GM21381 (cell line): ENCODE measurements around the gene OR2Y1.
"Not testable (repeated sequence)": the region's sequence is repeated elsewhere in the genome, so short reads cannot be mapped to it uniquely, and the experiment has no call there.

Source experiments
- ATAC-seq: cut with Tn5 transposase; IDR thresholded peaks from one replicate; pipeline ENCODE4 v1.9.1; 2021; ENCODE audit warnings: mild to moderate bottlenecking, moderate library complexity; ENCODE audit not compliant: unreplicated experiment

The OR2Y1 gene, protein sequence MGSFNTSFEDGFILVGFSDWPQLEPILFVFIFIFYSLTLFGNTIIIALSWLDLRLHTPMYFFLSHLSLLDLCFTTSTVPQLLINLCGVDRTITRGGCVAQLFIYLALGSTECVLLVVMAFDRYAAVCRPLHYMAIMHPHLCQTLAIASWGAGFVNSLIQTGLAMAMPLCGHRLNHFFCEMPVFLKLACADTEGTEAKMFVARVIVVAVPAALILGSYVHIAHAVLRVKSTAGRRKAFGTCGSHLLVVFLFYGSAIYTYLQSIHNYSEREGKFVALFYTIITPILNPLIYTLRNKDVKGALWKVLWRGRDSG

DNA sequence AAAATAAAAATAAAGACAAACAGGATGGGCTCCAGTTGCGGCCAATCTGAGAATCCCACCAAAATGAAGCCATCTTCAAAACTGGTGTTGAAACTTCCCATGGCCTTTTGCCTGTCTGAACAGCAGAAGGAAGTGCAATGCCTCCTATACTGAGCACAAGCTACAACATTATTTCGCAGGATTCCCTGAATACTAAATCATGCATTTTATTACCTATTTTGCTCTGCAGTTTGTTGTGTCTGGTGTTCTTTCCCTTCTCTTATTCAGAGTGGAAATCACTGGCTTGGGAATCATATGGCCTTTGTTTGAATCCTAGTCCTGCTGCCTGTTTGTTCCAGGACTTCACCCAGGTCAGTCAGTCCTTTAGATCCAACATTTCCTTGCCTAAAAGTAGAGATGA lies at the start of gene OR2Y1:
OR2Y1 (minus strand) TSS at position 101 of the 400 bp plus-strand sequence; CDS start at position 101, 0 bp downstream.
- no peak for ATAC-seq

DNA sequence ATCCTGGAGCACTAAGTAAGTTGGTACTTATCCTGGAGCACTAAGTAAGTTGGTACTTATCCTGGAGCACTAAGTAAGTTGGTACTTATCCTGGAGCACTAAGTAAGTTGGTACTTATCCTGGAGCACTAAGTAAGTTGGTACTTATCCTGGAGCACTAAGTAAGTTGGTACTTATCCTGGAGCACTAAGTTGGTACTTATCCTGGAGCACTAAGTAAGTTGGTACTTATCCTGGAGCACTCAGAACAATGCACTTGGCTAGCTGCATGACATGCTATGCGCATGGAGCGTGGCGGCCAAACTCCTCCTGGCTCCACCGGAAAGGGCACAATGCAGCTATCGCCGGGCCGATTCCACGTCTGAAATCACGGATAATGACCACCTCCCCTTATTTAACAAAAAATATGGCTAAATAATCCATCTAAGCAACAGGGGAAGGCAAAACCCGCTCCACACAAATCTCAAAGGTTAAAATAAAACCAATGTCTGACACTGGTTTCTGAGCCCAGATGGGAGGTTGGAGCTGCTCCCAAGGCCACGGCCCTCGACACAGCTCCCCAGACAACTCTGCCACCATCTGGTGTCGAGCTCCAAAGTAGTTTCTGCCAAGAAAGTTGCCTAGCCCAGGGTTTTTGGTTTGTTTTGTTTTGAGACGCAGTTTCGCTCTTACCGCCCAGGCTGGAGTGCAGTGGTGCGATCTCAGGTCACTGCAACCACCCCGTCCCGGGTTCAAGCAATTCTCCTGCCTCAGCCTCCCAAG lies 49.0 kb upstream of the OR2Y1 start:
- ATAC-seq, result not testable (repeated sequence)

DNA sequence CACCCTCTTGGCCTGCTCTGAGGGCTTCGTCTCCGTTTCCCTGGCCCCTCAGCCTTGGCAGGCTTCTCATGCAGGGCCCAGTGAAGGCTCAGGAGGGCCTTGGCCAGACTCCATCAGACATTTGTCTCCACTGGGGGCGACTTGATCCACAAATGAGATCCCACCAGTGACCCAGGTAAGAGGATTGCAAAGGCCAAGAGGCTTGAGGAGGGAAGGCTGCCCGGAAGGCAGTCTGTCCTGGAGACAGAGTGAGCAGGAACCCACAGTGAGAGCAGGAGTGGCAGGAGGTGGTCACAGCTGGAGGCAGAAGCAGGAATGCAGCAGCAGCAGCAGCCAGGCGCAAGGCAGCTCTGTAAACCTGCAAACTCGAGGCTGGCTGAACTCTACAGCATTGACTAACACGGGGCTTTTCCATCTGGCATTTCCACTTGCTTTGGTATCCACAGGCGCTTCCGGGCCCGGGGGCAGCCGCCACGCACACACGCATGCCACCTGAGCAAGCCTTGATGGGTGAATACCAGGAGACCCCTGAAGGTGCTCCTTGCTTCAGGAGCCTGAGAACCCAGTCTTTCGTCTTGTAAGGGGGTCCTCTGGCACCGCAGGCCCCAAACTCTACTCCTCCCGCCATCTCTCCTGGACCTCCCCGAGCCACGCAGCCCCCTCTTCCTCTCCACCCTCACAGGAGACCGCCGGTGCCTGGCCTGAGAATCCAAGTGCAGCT lies 48.0 kb upstream of the OR2Y1 start:
- ATAC-seq, result no peak

DNA sequence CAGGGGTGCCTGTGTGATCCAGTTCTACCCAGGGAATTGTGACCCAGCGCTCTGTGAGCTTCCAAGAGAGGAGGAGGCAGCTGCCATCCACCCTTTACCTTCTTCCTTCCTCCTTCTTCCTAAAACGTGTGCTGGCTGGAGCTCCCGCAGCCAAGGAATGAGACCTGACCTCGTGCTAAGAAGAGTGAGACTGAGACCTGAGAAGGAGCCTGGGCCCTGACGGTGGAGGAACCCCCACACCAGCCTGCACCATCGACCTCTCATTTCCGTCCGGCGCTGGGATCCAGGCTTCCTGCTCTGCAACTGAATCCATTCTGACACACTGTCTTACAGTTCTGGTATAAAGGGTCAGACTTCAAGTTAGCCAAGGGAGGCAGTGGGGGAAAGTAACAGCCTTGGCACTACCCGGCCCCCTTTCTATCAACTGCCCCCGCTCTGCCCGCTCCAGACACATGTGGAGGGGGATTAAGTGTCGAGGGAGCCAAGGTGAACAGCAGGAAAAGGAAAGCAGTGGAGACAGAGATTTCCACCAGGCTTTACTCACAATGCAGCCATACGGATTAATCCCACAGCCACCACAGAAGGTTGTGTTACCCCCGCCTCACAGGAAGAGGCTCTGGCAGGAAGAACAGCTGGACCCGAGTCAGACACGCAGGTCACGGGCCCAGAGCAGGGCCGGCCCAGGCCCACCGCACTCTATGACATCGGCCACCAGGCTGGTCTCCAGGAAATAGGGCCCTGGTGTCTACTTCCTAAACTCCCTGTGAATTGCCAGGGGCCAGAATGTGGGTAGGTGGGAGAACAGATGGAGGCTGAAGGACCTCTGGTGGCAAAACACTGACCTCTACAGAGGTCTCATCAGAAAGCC lies 46.9 kb upstream of the OR2Y1 start:
- no peak for ATAC-seq

DNA sequence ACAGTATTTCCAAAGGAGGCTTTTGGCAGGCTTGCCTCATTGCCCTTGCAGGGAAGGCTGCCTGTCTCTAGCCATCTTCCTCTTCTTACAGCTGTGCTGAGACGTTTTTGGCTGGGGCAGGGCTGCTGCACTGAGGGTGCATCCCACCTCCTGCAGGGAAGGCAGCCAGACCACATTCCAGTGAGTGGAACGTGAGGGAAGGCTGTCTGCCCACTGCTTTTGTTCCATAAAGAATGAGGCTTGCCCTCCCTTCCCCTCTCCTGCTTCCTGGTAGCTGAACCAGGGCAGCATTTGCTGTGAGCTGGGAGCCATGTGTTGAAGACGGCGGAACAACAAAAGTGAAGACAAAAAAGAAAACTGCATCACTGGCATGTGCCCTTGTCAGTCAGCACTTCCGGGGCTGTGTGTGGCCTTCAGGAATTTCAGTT lies 46.0 kb upstream of the OR2Y1 start:
- no peak for ATAC-seq

DNA sequence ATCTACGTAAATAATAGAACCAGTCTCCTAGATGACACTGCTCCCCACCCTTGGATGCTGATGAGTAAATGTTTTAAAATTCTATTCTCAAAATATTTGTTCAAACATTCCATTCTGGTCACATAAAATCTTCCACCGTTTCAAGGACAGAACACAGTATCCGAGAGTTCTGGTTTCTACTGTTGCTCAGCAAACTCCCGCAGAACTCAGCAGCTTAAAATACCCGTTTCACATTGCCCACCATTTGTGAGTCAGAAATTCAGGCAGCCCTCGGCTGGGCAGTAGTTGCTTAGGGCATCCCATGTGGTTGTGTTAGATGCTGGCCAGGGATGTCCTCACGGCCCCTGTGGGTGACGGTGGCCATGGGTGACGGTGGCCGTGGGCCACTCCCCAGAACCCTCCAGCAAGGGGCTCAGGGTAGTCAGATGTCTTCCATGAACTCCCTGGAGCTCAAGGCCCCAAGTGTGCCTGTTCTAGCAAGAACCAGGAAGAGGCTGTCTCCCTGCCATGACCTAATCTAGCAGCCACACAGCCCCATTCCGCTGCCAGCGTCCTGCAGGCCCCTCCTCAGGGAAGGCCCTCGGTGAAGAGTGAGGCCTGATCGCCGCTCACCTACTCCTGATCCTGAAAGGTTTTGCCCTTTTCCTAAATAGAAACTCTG lies 45.4 kb upstream of the OR2Y1 start:
- no peak for ATAC-seq

DNA sequence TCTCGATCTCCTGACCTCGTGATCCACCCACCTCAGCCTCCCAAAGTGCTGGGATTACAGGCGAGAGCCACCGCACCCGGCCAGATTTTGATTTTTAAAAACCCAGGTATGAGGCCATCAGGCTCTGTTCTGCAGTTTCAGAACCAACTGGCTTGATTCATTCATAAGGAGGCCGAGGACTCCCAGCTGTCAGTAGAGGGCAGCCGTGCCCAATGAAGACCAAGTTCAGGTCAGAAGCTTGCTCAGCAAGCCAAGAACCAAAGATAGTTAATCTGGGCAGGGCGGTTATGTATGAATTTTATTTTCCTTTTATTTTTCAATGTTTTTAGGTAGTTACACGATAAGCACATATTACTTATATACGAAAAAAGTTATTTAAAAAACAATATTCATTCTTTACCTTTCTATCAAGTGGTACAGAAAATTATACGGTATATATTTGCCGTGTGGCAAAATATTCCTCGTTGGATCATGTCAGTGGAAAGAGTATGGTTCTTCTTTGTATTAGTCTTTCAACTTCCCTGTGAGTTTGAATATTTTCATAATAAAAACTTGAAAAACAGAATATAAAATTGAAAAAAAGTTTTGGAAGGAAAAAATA lies 44.7 kb upstream of the OR2Y1 start:
- ATAC-seq, result peak; percentile 74

DNA sequence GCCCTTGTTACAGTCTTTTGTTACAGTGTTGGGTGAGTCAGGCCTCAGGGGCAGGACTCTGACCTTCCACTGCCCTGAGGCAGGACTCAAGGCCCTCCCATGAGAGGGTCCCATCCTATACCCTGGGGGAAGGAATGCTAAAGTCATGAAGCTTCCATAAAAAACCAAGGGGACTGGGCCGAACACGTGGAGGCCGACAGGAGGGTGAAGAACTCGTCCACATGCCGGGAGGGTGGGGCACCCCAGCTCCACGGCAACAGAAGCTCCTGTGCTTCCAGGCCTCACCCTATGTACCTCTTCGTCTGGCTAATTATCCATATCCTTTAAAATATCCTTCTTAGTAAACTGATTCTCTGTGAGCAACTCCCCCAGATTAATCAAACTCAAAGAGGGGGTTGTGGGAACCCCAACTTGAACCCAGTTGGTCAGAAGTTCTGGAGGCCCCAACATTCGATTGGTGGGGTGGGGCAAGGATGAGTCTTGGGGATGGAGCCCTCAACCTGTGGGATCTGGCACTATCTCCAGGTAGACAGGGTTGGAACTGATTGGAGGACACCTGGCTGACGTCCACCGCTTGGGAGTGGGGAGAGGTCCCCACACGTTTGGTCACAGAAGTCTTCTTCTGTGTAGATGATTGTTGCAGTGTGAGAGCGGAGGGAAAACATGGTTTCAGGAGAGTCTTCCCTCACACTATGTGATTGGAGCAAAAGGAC lies 43.6 kb upstream of the OR2Y1 start:
- ATAC-seq, result no peak

DNA sequence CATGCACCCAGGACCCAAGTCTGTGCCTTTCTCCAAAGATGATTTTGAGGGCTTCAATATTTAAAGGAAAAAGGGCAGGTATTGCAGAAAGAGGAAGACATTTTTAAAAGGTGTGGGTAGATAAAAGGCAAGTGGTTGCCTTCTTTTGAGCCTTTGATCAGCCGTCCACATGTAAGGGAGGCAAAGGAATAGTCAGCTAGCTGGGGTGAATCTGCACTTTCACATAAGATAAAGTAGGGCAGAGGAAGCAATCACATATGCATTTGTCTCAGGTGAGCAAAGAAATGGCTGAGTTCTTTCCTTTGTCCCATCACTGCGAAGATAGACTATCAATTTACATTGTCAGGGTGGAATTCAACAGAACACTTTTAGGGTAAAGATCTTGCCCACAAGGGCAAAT lies 42.9 kb upstream of the OR2Y1 start:
- no peak for ATAC-seq

DNA sequence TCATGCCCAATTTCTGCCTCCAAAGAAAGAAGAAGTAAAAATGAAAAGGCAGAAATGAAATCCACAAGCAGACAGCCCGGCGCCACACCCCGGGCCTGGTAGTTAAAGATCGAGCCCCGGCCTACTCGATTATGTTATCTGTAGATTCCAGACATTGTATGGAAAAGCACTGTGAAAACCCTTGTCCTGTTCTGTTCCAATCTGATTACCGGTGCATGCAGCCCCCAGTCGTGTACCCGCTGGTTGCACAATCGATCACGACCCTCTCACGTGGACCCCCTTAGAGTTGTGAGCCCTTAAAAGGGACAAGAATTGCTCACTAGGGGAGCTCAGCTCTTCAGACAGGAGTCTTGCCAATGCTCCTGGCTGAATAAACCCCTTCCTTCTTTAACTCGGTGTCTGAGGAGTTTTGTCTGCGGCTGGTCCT lies 42.1 kb upstream of the OR2Y1 start:
- not testable (repeated sequence) for ATAC-seq

DNA sequence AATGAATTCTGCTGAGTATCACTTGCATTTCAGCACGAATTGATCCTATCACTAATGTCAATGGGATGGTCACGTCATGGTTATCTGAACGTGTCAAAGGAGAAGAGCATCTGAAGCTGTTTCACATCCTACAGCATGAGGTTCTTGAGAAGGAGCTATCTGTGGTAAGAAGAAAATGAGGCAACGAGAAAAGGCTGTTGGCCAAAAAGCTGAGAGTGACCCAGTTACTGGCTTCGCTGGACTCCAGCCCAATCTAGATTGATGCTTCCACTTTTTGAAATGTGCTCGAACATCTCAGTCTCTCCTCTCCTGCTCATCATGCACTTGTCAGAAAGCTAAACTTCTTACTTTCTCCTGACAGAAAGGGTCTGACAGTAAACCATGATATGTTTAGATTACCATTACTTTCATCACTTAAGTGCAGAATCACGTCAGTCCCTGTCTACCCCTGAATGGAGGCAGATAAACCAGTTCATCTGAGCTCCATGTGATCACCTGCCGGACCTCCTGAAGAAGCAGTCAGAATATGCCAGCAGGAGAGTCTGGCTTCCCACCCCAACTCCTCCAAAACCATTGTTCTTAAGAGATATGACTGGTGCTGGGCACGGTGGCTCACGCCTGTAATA lies 40.2 kb upstream of the OR2Y1 start:
- ATAC-seq, result no peak

DNA sequence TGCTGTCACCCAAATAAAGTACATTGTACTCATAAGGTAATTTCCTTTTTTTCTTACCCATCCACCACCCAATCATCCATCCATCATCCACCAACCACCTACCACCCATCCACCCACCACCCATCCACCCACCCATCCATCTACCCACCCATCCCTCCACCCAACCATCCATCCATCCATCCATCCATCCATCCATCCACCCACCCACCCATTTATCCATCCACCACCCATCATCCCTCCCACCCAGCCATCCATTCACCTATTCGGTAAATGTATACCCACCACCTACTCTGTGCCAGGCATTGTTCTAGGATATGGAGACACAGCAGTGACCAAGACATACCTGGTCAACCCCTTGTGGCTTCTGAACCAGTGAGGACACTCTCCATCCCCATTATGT lies 37.6 kb upstream of the OR2Y1 start:
- no peak for ATAC-seq

DNA sequence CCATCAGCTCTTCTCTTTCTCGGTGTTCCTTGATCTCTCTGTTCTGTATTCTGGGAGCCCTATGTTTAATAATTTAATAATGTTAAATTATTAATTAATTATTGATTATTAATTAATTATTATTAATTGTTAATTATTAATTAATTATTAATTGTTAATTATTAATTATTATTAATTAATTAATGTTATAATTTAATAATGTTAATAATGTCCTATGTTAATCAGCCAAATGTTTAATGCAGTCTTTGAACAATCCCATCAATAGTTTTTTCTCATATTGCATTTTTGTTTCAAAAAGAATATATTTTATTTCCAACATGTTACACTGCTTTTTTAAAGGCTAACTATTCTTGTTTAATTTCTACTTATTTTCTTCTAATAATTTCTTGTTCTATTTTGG lies 36.5 kb upstream of the OR2Y1 start:
- ATAC-seq, result no peak

DNA sequence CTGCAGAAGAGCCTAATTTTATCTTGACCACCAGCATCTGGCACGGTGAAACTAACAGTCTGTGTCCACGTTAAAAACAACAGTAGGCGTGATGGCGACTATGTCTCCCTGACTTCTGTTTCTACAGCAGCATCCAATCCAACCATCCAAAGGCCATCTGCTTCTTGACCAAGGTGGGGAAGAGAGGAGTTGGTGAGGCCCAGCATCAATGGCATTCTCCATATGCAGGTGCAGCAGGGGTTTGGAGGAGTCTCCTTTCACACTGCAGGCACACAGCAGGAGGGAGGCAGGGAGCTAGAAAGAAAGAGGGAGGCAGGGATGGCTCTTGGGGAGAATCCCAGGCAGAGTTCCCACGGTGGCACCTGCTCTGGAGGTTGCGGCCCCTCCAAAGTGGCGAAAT lies 35.8 kb upstream of the OR2Y1 start:
- ATAC-seq, result no peak

DNA sequence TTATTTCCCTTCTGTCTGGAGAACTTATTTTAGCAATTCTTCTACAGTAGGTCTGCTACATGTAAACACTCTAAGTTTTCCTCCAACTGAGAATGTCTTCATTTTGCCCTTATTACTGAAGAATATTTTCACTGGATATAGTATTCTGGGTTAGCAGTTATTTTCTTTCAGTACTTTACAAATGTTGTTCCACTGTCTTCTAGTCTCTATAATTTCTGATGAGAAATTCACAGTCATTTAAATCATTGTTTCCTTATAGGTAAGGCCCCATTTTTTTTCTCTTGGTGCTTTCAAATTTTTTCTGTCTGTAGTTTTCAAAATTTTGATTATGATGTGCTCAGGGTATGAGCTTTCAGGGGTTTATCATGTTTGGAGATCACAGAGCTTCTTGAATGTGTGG lies 32.0 kb upstream of the OR2Y1 start:
- ATAC-seq, result no peak

DNA sequence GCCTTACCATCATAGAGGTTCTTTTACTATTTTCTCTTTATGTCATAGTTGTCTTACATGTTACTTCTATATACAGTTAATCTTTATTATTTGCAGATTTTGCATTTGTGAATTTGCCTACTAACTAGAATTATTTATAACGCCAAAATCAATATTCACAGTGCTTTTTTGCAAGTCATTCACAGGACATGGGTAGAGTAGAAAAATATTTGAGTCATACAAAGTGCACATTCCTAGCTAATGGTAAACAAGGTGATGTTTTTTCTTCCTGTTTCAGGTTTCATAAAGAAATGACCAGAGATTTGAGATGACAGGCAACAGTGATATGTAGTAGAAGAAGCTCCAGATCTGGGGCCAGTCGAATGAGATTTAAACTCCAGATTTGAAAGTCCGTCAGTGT lies 30.0 kb upstream of the OR2Y1 start:
- no peak for ATAC-seq

DNA sequence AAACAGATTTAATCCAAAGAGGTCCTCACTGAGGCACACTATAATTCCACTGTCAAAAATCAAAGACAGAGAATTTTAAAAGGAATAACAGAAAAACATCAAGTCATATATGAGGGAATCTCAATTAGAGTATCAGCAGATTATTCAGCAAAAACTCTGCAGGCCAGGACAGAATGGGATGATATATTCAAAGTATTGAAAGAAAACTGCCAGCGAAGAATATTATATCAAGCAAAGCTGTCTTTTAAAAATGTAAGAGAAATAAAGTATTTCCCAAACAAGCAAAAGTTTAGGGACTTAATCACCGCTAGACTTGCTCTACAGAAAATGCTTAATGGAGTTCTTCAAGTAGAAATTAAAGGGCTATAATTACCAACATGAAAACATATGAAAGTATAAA lies 15.7 kb upstream of the OR2Y1 start:
- no peak for ATAC-seq

DNA sequence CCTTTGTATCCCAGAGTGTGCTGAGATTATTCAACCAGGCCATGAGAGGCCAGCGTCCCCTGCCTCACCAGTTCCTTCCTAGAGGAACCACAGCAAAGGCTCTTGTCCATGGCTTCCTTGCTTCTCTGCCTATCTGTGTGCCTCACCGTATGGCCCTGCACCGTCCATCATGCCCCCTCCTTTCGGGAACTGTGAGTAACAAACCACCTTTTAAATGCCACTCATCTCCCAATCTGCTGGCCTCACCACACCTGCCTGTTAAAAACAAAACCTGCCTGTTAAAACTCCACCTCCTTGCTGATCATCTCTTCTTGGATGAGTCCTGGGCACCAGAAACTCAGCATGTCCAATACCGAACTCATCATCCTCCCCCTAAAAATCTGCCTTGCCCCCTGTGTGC lies 4.4 kb upstream of the OR2Y1 start:
- no peak for ATAC-seq

DNA sequence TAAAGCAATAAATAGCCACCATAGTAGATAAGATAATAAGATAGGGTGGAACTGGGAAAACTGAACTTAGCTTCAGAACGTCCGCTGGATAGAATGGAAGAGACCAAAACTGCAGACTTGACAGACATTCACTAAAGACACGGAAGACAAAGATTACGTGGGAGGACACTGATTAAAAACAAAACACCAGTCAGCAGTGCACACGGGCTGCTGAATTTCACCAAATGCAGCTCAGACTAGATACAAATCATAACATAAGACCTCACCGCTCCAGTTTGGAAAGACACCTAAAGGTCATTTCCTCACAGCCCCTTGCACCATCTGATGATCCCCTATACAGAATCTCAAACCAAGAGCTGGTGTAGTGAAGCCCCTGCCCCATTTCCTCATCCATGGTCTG lies 2.9 kb upstream of the OR2Y1 start:
- no peak for ATAC-seq
